ENCODE measurements around the gene GBP3.

GRCh38 chr1:89037186-89037585 lies 14.5 kb upstream of the GBP3 start:
- no peak for TF ChIP-seq POLR2A (IDR thresholded peaks at IDR 0.05)
- no peak for TF ChIP-seq CTCF (IDR thresholded peaks at IDR 0.05)
- no peak for TF ChIP-seq POLR2AphosphoS5 (IDR thresholded peaks at IDR 0.05)

All from breast epithelium (tissue), 3 donors.